GM19395 (cell line): ENCODE results near the gene TNRC6C.
"Not testable (repeated sequence)": the region's sequence is repeated elsewhere in the genome, so short reads cannot be mapped to it uniquely, and the experiment has no call there.

ENCODE experiments used
- ATAC-seq: cut with Tn5 transposase; IDR thresholded peaks from one replicate; pipeline ENCODE4 v1.9.1; 2021; ENCODE audit warnings: mild to moderate bottlenecking, moderate library complexity; ENCODE audit not compliant: unreplicated experiment

The TNRC6C gene

GRCh38 chr17:78110363-78111015, 152.0 kb downstream of the TNRC6C start:
- ATAC-seq: no peak

GRCh38 chr17:78111016-78111726, 152.7 kb downstream of the TNRC6C start:
- ATAC-seq: no peak

- ATAC-seq: no peak
Measured at GRCh38 chr17:78111727-78112517, 153.4 kb downstream of the TNRC6C start.

- ATAC-seq: no peak
Measured at GRCh38 chr17:78112518-78113471, 154.3 kb downstream of the TNRC6C start.

GRCh38 chr17:78113804-78114785, 155.6 kb downstream of the TNRC6C start:
- ATAC-seq: no peak

- ATAC-seq: no peak
Measured at GRCh38 chr17:78114831-78115723, 156.6 kb downstream of the TNRC6C start.

- ATAC-seq: not testable (repeated sequence)
Measured at GRCh38 chr17:78115803-78116202, 157.3 kb downstream of the TNRC6C start.

GRCh38 chr17:78116411-78116810, 157.9 kb downstream of the TNRC6C start:
- ATAC-seq: no peak

- no peak for ATAC-seq
Measured at GRCh38 chr17:78117027-78117981, 158.8 kb downstream of the TNRC6C start.

GRCh38 chr17:78118801-78119241, 160.3 kb downstream of the TNRC6C start:
- no peak for ATAC-seq

- ATAC-seq: no peak
Measured at GRCh38 chr17:78120537-78120936, 162.0 kb downstream of the TNRC6C start.

GRCh38 chr17:78120971-78121800, 162.7 kb downstream of the TNRC6C start:
- ATAC-seq: no peak

- no peak for ATAC-seq
Measured at GRCh38 chr17:78121801-78122215, 163.3 kb downstream of the TNRC6C start.

GRCh38 chr17:78122216-78122930, 163.9 kb downstream of the TNRC6C start:
- no peak for ATAC-seq

GRCh38 chr17:78122931-78123249, 164.4 kb downstream of the TNRC6C start:
- ATAC-seq: no peak
